GM19372 (cell line): ENCODE results near the gene OR4F16.
"Not testable (repeated sequence)": the region's sequence is repeated elsewhere in the genome, so short reads cannot be mapped to it uniquely, and the experiment has no call there.

Experiments
- ATAC-seq: cut with Tn5 transposase; IDR thresholded peaks from one replicate; pipeline ENCODE4 v1.9.1; 2021; ENCODE audit warnings: mild to moderate bottlenecking, low read depth, moderate library complexity; ENCODE audit not compliant: unreplicated experiment

The OR4F16 gene

GRCh38 chr1:686554-686953 lies at the start of gene OR4F16:
TSS of gene OR4F16 (minus strand) at chr1:686654. CDS start at chr1:686654, 0 bp downstream.
- not testable (repeated sequence) for ATAC-seq

GRCh38 chr1:733649-734048 lies 47.2 kb upstream of the OR4F16 start:
- ATAC-seq: not testable (repeated sequence)

- ATAC-seq: not testable (repeated sequence)
Observed at GRCh38 chr1:727040-727439, 40.6 kb upstream of the OR4F16 start.
